Stimulated activated CD8-positive, alpha-beta memory T cell treated with anti-CD3 and anti-CD28 coated beads, Interleukin-12 subunit alpha, Interleukin-12 subunit beta, amount 100 ng/mL, for 1 hour (primary cell): ENCODE measurements around the gene SLC36A2.

ENCODE experiments used
- DNase-seq: peaks from one replicate; pipeline ENCODE4 v3.0.0-alpha.2; 2020; ENCODE audit warnings: low read depth

The SLC36A2 gene

DNA sequence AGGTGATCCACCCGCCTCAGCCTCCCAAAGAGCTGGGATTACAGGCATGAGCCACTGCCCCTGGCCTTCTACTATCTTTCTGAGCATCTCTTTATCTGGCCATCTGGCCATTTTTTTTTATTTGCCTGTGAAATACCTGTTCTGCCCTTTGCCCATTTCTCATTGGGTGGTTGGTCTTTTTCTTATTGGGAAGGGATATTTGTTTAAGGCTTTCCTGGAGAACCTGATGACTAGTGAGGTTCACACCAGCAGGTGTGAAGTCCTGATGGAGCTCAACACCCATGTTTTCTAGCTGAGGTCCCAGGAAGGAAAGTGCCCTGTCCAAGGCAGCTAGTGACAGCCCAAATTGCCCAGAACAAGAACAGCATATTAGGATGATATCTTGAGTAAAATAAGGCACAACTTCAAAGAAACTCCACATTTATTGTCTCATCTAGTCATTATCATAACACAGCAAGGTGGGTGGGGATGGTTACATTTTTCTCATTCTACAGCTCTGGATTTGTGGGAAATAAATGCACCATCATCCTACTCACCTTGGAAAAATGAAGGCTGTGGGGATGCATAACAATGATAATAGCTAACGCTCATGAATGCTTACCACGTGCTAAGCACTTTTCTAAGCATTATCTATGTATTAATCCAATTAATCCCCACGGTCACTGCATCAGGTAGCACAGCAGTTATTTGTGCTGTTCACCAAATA, 64.1 kb downstream of the SLC36A2 start:
- no peak for DNase-seq

DNA sequence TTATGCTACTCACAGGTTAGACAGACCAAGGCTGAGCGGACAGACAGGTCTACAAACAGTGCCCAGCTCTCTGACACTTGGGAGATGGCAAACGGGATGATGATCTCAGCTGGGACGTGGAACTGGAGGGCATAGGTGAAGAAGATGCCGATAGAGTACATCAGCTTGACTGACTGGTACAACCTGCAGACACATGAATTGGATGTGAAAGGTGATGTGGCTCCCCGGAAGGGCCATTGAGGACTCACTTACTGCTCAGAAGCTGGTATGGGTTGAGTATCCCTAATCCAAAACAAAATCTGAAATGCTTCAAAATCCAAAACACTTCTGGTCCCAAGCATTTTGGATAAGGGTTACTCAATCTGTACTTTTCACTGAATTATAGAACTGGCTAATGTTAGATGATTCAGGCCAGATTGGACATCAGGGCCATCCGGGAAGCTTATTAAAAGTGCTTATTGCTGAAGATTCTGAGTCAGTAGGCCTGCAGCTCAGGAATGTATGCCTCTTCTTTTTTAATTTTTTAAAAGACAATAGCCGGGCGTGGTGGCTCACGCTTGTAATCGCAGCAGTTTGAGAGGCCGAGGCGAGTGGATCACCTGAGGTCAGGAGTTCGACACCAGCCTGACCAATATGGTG, 66.2 kb downstream of the SLC36A2 start:
- DNase-seq: no peak

DNA sequence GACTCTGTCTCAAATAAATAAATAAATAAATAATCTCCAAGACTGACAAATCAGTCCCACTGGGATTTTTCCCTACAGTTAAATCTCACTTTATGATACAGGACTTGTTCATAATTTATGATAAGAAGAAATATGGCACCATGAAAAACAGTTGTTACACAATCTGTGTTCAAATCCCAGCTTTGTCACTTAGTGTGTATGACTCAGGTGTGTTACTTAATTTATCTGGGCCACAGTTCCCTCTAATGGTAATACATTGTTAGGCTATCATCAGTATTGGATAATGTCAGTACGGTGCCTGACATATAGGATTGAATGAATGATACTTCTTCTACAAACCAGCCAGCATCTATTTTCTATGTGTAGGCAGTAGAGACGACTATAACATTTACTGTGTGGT, 66.9 kb downstream of the SLC36A2 start:
- no peak for DNase-seq

GRCh38 chr5:151278845-151279244, 68.5 kb downstream of the SLC36A2 start:
- DNase-seq: no peak

DNA sequence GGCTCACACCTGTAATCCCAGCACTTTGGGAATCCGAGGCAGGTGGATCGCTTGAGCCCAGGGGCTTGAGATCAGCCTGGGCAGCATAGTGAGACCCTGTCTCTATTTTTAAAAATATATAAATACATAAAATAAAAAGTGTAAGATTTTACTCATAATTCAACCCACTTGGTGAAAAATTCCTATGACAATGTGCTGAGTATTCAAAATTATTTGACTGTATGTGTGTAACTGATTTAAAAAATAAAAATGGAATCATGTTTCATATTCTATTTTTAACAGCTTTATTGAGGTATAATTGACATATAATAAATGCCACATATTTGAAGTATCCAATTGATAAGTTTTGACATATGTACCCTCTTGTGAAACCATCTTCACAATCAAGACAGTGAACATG, 71.6 kb downstream of the SLC36A2 start:
- DNase-seq: no peak

- DNase-seq: no peak
Observed at GRCh38 chr5:151274666-151275065, 72.7 kb downstream of the SLC36A2 start.

DNA sequence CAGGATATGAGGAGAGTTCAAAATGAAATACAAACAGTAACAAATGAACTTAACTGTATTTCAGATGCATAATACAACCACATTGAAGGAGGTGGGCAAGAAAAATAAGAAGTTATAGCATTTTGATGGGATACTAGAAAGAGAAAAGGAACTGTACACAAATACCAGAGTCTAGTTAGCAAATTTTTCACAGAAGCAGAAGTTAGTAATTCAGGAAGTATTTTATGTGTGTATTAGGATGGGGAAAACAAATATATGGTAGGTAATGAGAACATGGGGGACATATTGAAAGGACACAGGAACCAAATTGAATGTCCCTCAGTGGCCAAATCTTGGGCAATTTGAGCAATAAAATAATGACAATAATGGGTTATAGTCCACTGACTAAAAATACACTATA, 76.0 kb downstream of the SLC36A2 start:
- no peak for DNase-seq

DNA sequence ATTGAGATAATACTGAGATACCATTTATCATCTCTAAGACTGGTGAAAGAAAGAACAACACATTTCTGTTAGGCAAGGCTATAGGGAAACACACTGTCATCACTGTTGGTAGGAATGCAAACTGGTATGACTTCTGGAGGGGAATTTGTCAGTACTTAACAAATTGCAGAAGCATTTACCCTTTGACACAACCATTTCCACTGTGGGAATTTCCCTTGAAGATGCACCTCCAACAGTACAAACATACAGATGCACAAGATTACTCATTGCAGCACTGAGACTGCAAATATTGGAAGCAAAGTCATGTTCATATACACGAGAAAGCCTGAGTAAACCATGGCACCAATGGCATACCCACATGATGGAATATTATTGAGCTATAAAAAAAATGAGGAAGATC, 76.8 kb downstream of the SLC36A2 start:
- no peak for DNase-seq

- DNase-seq: no peak
Observed at GRCh38 chr5:151267491-151268260, 79.7 kb downstream of the SLC36A2 start.
